HG02970 (cell line): ENCODE results near the gene KRTAP12-4.
"Not testable (repeated sequence)": the region's sequence is repeated elsewhere in the genome, so short reads cannot be mapped to it uniquely, and the experiment has no call there.

Experiments
- ATAC-seq: cut with Tn5 transposase; IDR thresholded peaks from one replicate; pipeline ENCODE4 v1.9.1; 2021; ENCODE audit warnings: mild to moderate bottlenecking, moderate library complexity, moderate number of reproducible peaks; ENCODE audit not compliant: unreplicated experiment, low FRiP score

The KRTAP12-4 gene

GRCh38 chr21:44637018-44637850 lies 17.2 kb downstream of the KRTAP12-4 start, which contains the start of gene KRTAP10-10:
TSS of gene KRTAP10-10 (plus strand) at chr21:44637356. CDS start at chr21:44637418, 62 bp downstream.
- no peak for ATAC-seq

- ATAC-seq = no peak
Measured at GRCh38 chr21:44636209-44637017, 18.0 kb downstream of the KRTAP12-4 start.

- ATAC-seq = no peak
Measured at GRCh38 chr21:44632067-44632466, 22.4 kb downstream of the KRTAP12-4 start.

- no peak for ATAC-seq
Measured at GRCh38 chr21:44630440-44630839, 24.0 kb downstream of the KRTAP12-4 start.

- ATAC-seq = no peak
Measured at GRCh38 chr21:44628707-44629391, 25.6 kb downstream of the KRTAP12-4 start.

GRCh38 chr21:44627831-44628233 lies 26.6 kb downstream of the KRTAP12-4 start:
- ATAC-seq = not testable (repeated sequence)

GRCh38 chr21:44627181-44627822 lies 27.2 kb downstream of the KRTAP12-4 start:
- ATAC-seq = not testable (repeated sequence)

- ATAC-seq = no peak
Measured at GRCh38 chr21:44626673-44627143, 27.8 kb downstream of the KRTAP12-4 start, which contains the start of gene KRTAP10-9. TSS of gene KRTAP10-9 (plus strand) at chr21:44627093. CDS start at chr21:44627172, 79 bp downstream.

GRCh38 chr21:44626262-44626661 lies 28.2 kb downstream of the KRTAP12-4 start:
- ATAC-seq = no peak

GRCh38 chr21:44625756-44626155 lies 28.7 kb downstream of the KRTAP12-4 start:
- no peak for ATAC-seq

GRCh38 chr21:44623575-44623974 lies 30.9 kb downstream of the KRTAP12-4 start:
- ATAC-seq = no peak

GRCh38 chr21:44619886-44620285 lies 34.6 kb downstream of the KRTAP12-4 start:
- no peak for ATAC-seq

GRCh38 chr21:44618909-44619308 lies 35.5 kb downstream of the KRTAP12-4 start:
- no peak for ATAC-seq

GRCh38 chr21:44618504-44618903 lies 36.0 kb downstream of the KRTAP12-4 start:
- ATAC-seq = no peak

GRCh38 chr21:44617071-44617501 lies 37.4 kb downstream of the KRTAP12-4 start:
- no peak for ATAC-seq

- no peak for ATAC-seq
Measured at GRCh38 chr21:44616591-44616926, 37.9 kb downstream of the KRTAP12-4 start.

- no peak for ATAC-seq
Measured at GRCh38 chr21:44615911-44616590, 38.4 kb downstream of the KRTAP12-4 start.

- no peak for ATAC-seq
Measured at GRCh38 chr21:44615466-44615865, 39.0 kb downstream of the KRTAP12-4 start.

- no peak for ATAC-seq
Measured at GRCh38 chr21:44614961-44615391, 39.5 kb downstream of the KRTAP12-4 start.
